Psoas muscle (tissue), 8 donors: ENCODE data around the gene BUD31. TPM values are rescaled to one million over a fixed set of nuclear protein-coding genes. Genes with fewer than 3 reads are reported as not detected.
"Not testable (repeated sequence)": the region's sequence is repeated elsewhere in the genome, so short reads cannot be mapped to it uniquely, and the experiment has no call there.

Experiments
- ATAC-seq, 4 donors: fragments of 200-7000 bp; cut with Tn5 transposase; one replicate each; pipeline ENCODE4 v1.9.1; 2020; ENCODE audit warnings: moderate library complexity in 3 of 4, mild to moderate bottlenecking in 2 of 4
- DNase-seq, 2 donors: peaks; one replicate each; pipeline ENCODE4 v3.0.0-alpha.2; 2020
- H3K27ac ChIP-seq: fragments of 200-600 bp; one replicate; pipeline ENCODE4 v1.8.0; 2022
- H3K27me3 ChIP-seq, 3 donors: fragments of 200-600 bp in 1 of 3; one replicate each; pipeline versions ENCODE4 v1.6.1 to v1.8.0; 2013 to 2022; ENCODE audit warnings: low read length in 2 of 3, mild to moderate bottlenecking in 2 of 3, moderate library complexity in 1 of 3; ENCODE audit not compliant: insufficient read depth in 3 of 3
- H3K36me3 ChIP-seq, 2 donors: fragments of 200-600 bp in 1 of 2; one replicate each; pipeline versions ENCODE4 v1.6.1 to v1.8.0; 2013 to 2022; ENCODE audit warnings: low read depth in 1 of 2, mild to moderate bottlenecking in 1 of 2, moderate library complexity in 1 of 2; ENCODE audit not compliant: insufficient read depth in 1 of 2
- H3K4me1 ChIP-seq: fragments of 200-600 bp; one replicate; pipeline ENCODE4 v1.8.0; 2022
- H3K4me3 ChIP-seq: fragments of 200-600 bp; one replicate; pipeline ENCODE4 v1.8.0; 2022; ENCODE audit warnings: mild to moderate bottlenecking
- H3K9me3 ChIP-seq: fragments of 200-600 bp; one replicate; pipeline ENCODE4 v1.8.0; 2022
- WGBS, 3 donors: extraction: QIAGEN DNeasy Blood & Tissue Kit; methylation state at CpG; one replicate each; pipeline versions ENCODE4 v1.1.6 to v1.1.7; 2013; 5-methylcytosine and 5-hydroxymethylcytosine counted together
- intact Hi-C, 2 donors: fragments of 100-400 bp; cut with DNase I; formaldehyde crosslinking; loops; one replicate each; pipeline versions ENCODE4 v1.11.0 to v1.14.2; 2022
- polyA plus RNA-seq, 3 donors: library from polyadenylated mRNA; stranded (reverse); fragments of 200-250 nt; gene quantifications; one replicate each; pipeline ENCODE4 v1.2.3, GENCODE V29; 2013
- total RNA-seq, 4 donors: library from RNA; stranded (reverse); fragmentation: NEBNext Ultra II Directional in 2 of 4; extraction: Animal tissue kit (Norgen Biotek cat#: 25700) in 2 of 4; gene quantifications; one replicate each; pipeline versions ENCODE4 v1.2.1 to v1.2.4, GENCODE V29; 2021 to 2023
- TF ChIP-seq, protein P1 (sequence below): fragments of 200-600 bp; IDR thresholded peaks from one replicate; pipeline ENCODE4 v1.8.0; 2022; ENCODE audit warnings: antibody characterized with exemption
- donor health status: healthy with polysubstance abuse.
- donor health status: DM: no; HTN: no; CAD: no; lungs with moderate emphysema.
- donor health status: Bipolar disorder and iron deficiency.
- donor health status: healthy.
- donor health status: DM: yes; HTN: yes; CAD: no.
- donor health status: DM: no; HTN: no; CAD: no.
- donor health status: DM: no; HTN: no; CAD: no.
- donor health status: DM: yes; HTN: yes; CAD: no.

Gene BUD31
- total and polyA plus RNA-seq, 7 donors: 30.2 to 115 (median 46.8) TPM

DNA sequence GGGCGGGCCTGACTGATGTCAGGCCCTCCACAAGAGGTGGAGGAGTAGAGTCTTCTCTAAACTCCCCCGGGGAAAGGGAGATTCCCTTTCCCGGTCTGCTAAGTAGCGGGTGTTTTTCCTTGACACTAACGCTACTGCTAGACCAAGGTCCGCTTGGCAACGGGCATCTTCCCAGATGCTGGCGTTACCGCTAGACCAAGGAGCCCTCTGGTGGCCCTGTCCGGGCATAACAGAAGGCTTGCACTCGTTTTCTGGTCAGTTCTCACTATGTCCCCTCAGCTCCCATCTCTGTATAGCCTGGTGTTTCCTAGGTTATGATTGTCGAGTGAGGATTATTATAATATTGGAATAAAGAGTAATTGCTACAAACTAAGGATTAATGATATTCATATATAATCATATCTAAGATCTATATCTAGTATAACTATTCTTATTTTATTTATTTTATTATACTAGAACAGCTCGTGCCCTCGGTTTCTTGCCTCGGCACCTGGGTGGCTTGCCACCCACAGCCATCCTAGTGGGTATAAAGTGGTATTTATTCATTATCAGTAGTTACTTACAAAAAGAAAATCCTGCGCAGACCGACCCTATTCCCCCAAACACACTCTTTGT, 6.9 kb downstream of the BUD31 start:
- not testable (repeated sequence) for H3K9me3 ChIP-seq, H3K27me3 ChIP-seq, H3K27ac ChIP-seq, H3K4me3 ChIP-seq, H3K4me1 ChIP-seq
- peaks cover 13 to 100% of the 10 kb centered on the region in 2 donors for H3K36me3 ChIP-seq
- intact Hi-C loops: loop anchor here in 1 of 2 donors (5.0 kb wide), 1 partner anchor 48 kb away; no protein-coding TSS in a partner anchor
- WGBS, 3 donors: 59 to 62% (median 61%) methylated on average over 16 to 17 of the region's 17 CpGs
- TF ChIP-seq, protein P1, sequence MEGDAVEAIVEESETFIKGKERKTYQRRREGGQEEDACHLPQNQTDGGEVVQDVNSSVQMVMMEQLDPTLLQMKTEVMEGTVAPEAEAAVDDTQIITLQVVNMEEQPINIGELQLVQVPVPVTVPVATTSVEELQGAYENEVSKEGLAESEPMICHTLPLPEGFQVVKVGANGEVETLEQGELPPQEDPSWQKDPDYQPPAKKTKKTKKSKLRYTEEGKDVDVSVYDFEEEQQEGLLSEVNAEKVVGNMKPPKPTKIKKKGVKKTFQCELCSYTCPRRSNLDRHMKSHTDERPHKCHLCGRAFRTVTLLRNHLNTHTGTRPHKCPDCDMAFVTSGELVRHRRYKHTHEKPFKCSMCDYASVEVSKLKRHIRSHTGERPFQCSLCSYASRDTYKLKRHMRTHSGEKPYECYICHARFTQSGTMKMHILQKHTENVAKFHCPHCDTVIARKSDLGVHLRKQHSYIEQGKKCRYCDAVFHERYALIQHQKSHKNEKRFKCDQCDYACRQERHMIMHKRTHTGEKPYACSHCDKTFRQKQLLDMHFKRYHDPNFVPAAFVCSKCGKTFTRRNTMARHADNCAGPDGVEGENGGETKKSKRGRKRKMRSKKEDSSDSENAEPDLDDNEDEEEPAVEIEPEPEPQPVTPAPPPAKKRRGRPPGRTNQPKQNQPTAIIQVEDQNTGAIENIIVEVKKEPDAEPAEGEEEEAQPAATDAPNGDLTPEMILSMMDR: peak; percentile 52
- ATAC-seq (peak in 1 of 4 donors; percentile 41), DNase-seq (peak; percentile 74 to 83)

DNA sequence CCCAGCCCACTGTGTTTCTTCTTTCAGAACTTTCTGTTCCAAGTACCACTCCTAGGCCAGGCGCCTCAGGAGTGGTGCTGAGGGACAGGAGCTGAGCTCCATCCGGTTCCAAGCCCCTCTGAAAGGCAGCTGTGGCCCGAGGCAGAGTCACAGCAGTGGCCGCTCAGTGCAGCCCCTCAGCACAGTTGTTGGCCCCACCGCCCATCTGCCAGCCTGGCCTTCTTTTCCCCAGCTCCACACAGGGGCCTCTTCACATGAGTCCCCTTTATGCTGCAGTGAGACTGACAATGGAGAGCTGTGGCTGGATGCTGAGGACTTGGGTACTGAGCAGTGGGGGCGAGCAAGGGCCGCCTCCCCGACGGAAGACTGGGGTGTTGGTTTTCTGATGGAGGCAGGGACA, 9.5 kb downstream of the BUD31 start:
- TF ChIP-seq, protein P1: no peak
- peaks cover 11 to 88% of the 10 kb centered on the region in 2 donors for H3K36me3 ChIP-seq
- no peaks in the 10 kb centered on the region for H3K27me3 ChIP-seq
- intact Hi-C loops: loop anchor here in 1 of 2 donors (5.0 kb wide), 1 partner anchor 51 kb away; no protein-coding TSS in a partner anchor
- H3K9me3 ChIP-seq: no peaks in the 10 kb centered on the region
- DNase-seq (no peak), ATAC-seq (peak in 1 of 4 donors; percentile 12)
- H3K4me3 ChIP-seq: no peak overlapping the region
- H3K4me1 ChIP-seq: no peaks in the 10 kb centered on the region
- 88% methylated on average over 9 of the region's 9 CpGs for WGBS, 3 donors
- no peak overlapping the region for H3K27ac ChIP-seq

DNA sequence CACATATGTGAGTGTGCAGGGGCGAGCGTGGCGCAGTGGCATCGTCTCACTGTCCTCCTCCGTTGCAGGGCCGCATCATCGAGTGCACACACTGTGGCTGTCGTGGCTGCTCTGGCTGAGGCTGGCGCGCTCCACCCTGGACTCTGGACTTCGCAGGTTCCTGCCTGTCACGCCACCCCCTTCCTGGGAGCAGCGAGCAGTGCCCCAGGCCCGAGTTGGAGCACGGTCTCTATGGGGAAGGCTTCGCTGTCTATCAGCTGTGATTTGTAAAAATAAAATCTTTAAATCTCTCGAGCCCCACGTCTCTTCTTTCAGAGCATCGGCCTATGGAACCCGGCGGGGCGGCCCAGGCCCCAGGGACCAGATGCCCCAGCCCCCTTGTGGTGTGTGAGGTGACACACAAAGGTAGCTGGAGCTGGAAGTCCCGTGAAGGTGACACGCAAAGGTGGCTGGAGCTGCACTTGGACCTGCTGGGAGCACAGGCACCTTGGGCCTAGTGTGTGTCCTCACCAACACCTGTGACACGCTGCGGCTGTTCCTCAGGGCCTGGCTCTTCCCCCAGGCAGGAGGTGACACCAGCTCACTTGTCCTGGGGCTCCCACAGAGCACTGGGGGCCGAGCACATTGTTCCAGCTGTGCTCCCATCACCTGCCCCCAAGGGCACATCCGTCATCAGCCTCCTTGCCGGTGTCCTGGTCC, 10.7 kb downstream of the BUD31 start:
- TF ChIP-seq, protein P1: no peak
- intact Hi-C loops: loop anchor here in 1 of 2 donors (5.0 kb wide), 1 partner anchor 52 kb away; no protein-coding TSS in a partner anchor
- WGBS, 3 donors: 84 to 86% (median 85%) methylated on average over 29 of the region's 29 CpGs
- Histone ChIP-seq H3K4me3 (no peak overlapping the region), H3K4me1 (no peaks in the 10 kb centered on the region), H3K27ac (no peak overlapping the region), H3K36me3 (peaks cover 9 to 88% of the 10 kb centered on the region in 2 donors), H3K27me3 (no peaks in the 10 kb centered on the region), H3K9me3 (no peaks in the 10 kb centered on the region)
- no peak for DNase-seq
- ATAC-seq: peak in 1 of 4 donors; percentile 15

DNA sequence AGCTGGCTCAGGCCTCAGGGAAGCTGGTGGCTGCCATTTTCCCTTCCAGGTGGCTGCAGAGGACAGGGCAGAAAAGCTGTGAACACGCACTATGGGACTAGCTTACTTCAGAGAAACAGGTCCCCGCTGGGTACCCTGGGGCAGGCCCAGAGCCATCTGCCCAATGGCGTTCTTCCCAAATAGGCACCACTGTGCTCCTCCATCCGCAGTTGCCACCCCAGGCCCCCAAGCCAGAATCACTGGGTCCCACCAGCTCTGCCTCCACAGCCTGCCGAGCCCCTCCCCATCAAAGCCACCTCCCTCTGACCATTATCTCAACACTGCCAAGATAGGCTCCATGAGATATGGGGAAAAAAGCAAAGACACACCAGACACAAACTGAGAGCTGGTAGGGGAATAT, 11.4 kb downstream of the BUD31 start:
- Histone ChIP-seq H3K4me1 (no peaks in the 10 kb centered on the region), H3K27me3 (no peaks in the 10 kb centered on the region), H3K9me3 (no peaks in the 10 kb centered on the region), H3K4me3 (no peak overlapping the region), H3K36me3 (peaks cover 9 to 88% of the 10 kb centered on the region in 2 donors), H3K27ac (no peak overlapping the region)
- intact Hi-C loops: no loop called here
- DNase-seq (no peak), ATAC-seq (no peak)
- WGBS, 3 donors: 88 to 96% (median 91%) methylated on average over 5 of the region's 5 CpGs
- TF ChIP-seq, protein P1: no peak
